HG02759 (cell line): ENCODE data around the gene EFNA1.

Experiments used
- ATAC-seq: cut with Tn5 transposase; IDR thresholded peaks from one replicate; pipeline ENCODE4 v1.9.1; 2021; ENCODE audit warnings: mild to moderate bottlenecking, moderate library complexity; ENCODE audit not compliant: unreplicated experiment

The EFNA1 gene

DNA sequence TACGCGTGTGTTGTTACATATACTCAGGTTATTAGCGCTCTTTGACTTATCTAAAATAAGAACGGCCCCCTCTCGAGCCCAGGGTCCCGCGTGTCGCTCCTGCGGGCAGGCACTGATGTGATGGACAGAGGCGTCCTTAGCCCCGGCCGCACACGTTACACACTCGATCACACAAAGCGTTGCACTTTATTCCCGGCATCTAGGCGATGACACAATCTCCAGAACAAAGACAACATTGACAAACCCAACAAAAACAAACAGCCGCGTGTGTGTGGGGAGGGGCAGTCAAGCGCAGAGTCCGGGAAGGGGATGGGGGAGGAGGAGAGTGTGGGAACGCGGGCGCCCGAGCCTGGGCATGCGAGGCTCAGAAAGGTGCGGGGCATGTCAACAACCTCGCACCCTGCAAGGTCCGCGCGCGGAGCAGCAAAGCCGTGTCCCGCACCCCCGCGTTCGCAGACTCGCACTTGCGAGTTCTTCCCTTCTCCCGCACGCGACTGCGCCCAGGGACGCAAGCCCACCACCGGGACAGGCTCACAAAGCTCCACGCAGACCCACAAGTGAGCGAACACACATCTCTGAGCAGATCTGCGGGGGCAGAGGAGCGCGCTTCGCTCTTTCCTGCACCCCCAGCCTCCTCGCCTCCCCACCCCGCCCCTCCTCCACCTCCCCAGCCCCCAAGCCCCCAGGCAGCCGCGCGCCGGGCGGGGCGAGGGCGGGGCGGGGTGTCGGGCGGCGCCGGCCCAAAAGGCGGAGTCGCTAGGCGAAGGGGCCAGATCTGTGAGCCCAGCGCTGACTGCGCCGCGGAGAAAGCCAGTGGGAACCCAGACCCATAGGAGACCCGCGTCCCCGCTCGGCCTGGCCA lies at the start of gene EFNA1:
Gene EFNA1, plus strand, starts transcription at position 772 of the 862 bp plus-strand sequence. CDS start 102 bp downstream, outside the sequence.
- ATAC-seq = no peak

DNA sequence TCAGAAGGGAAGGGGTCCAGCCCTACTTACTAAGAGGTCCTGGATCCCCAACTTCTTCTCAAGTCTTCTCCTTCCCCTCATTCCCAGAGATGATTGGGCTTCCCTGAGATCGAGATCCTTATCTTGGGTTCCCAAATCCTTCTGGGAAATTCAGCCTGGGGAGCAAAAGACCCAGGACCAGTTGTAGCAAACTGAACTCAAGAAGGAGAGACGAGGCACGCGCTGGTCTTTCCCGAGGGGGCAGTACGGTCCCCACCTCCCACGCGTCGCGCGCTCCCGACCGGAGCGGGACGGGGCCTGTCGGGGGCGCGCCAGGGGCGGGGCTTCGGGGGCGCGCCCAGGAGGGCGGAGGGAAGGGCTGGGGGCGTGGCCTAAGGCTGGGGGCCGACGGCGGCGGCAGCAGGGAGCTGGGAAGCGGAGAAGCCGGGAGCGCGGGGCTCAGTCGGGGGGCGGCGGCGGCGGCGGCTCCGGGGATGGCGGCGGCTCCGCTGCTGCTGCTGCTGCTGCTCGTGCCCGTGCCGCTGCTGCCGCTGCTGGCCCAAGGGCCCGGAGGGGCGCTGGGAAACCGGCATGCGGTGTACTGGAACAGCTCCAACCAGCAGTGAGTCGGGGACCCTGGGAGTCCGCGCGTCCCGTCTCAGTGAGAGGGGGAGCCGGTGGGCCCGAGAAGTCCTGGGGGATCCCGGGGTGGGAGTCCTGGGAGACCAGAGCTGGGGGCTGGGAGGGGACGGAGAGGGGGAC lies 49.0 kb upstream of the EFNA1 start, which contains the start of gene EFNA3:
Gene EFNA3, plus strand, starts transcription at position 369 of the 741 bp plus-strand sequence. Its CDS starts 105 bp downstream, at position 474.
- ATAC-seq = peak; percentile 58

GRCh38 chr1:155079210-155079486 lies 48.5 kb upstream of the EFNA1 start:
- ATAC-seq = no peak

GRCh38 chr1:155079487-155080311 lies 48.0 kb upstream of the EFNA1 start:
- no peak for ATAC-seq

GRCh38 chr1:155080312-155081228 lies 47.1 kb upstream of the EFNA1 start:
- no peak for ATAC-seq

- no peak for ATAC-seq
These were observed 46.0 kb upstream of the EFNA1 start for GRCh38 chr1:155081472-155082300.

DNA sequence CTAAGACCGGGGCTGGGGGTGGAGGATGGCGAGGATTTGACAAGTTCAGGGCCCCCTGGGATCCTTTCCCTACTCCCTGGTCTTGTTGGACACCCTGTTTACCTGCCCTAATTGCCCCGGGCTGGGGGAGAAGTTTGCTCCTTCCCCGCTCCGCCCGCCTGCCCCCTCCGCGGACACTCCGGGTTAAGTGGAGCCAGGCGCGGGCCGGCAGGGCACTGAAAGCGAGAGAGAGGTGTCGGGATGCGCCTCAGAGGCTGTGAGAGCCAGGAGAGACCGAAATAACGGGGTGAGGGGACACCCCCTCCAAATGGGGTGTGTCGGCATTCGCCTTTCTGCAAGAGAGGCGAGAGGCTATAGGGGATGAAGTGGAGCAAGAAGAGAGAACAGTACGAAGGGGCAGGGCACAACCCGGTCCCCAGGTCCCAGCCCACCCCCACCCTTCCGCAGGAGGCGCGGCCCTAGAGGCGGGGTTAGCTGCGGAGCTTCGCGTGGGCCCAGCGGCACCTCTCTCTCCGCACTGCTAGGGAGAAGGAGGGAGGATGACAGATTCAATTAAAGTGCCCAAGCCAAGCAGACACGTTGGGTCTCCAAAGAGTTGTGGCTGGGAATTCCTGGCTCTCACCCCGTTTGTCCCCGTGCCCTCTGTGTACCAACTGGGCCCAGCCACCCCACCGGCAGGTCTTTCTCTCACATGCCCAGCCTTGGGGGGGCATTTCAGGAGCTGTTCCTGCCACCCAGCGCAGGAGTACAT lies 45.2 kb upstream of the EFNA1 start:
- no peak for ATAC-seq

DNA sequence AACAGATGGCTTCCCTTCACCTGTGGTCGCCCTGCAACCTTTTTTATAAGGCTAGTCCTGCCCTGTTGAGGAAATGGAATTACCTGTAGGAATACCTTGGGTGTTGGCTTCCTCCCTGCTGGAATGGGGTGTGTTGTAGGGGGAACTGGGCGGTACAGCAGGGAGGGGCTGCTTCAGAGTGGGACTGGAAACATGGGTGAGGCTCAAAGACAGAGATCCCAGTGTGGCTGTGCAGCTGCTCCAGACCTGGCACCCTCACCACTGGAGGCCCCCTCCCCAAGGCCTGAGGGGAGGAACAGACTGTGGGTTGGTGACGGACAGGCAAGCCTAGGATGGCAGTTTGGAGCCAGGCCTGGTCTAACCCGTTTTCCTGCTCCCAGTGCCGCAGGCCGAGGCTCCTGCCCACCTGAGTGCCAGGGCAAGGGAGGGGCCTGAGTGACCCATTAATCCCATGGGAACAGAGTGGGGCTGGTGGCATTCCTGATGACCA lies 44.6 kb upstream of the EFNA1 start:
- no peak for ATAC-seq

- ATAC-seq = no peak
These were observed 43.6 kb upstream of the EFNA1 start for GRCh38 chr1:155083865-155084721.

DNA sequence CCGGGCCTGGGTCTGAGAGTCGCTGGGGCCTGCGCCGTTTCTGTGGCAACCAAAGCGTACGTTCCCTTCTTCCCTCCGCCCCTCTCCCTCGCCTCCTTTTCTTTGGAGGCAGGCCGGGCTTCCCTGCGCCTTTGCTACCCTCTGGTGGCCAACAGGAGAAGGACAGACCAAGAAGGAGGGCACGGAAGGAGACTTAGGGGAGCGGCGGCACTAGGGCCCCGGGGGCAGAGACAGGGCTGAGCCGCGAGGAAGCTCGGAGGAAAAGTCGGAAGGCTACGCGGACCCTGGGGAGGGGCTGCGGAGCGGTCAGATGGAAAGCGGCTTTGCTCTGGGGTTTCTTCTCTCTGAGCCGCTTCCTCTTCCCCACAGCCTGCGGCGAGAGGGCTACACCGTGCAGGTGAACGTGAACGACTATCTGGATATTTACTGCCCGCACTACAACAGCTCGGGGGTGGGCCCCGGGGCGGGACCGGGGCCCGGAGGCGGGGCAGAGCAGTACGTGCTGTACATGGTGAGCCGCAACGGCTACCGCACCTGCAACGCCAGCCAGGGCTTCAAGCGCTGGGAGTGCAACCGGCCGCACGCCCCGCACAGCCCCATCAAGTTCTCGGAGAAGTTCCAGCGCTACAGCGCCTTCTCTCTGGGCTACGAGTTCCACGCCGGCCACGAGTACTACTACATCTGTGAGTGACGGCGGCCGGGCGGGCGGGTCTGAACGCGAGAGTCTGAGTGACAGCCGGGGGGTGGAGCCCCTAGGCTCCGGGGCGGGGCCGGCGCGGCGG lies 42.8 kb upstream of the EFNA1 start:
- peak; percentile 79 for ATAC-seq

- no peak for ATAC-seq
These were observed 42.1 kb upstream of the EFNA1 start for GRCh38 chr1:155085504-155086127.

- no peak for ATAC-seq
These were observed 41.4 kb upstream of the EFNA1 start for GRCh38 chr1:155086128-155086741.

DNA sequence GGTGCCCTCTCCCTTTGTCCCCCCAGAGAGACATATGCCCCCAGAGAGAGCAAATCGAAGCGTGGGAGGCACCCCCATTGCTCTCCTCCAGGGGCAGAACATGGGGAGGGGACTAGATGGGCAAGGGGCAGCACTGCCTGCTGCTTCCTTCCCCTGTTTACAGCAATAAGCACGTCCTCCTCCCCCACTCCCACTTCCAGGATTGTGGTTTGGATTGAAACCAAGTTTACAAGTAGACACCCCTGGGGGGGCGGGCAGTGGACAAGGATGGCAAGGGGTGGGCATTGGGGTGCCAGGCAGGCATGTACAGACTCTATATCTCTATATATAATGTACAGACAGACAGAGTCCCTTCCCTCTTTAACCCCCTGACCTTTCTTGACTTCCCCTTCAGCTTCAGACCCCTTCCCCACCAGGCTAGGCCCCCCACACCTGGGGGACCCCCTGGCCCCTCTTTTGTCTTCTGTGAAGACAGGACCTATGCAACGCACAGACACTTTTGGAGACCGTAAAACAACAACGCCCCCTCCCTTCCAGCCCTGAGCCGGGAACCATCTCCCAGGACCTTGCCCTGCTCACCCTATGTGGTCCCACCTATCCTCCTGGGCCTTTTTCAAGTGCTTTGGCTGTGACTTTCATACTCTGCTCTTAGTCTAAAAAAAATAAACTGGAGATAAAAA lies 40.7 kb upstream of the EFNA1 start:
- no peak for ATAC-seq

- no peak for ATAC-seq
These were observed 36.3 kb upstream of the EFNA1 start for GRCh38 chr1:155091071-155092051.
